NCI-H1694 (cell line): ENCODE data around the gene S100PBP.

Source experiments
- DNase-seq: peaks from one replicate; lab custom pipeline; 2025; lab: John Stamatoyannopoulos, UW

The S100PBP gene

DNA sequence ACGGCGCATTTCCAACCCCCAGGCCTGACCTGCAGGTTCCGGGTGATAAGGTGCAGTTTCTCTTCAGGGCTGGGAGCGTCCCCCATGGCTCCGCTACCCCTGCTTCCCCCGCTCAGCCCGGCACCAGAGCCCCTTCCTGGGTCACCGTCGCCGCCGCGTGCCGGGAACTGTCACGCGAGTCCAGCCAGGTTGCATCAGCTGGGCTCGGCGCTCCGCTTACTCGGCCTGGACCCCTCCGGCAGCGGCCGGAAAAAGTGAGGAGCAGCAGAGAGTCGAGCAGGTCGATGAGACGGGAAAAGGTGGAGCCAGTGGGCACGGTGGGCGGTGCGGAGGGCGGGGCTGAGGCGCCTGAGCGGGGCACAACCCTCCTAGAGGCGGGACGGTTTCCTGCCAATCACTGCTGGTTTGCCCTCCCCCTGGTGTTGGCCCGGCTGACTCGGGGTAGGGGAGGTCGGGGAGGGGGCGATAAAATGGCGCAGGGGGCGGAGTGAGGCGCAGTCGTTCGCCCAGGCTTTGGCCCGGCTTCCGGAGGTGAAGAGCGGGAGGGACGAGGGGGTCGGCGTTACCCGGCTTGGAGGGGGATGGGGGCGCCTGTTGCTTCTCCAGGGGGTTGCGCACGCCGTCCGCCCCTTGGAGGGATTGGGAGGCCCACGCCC, at the start of gene S100PBP, which contains the start of gene YARS1:
S100PBP (plus strand) TSS at position 495 of the 656 bp plus-strand sequence. CDS start 8,447 bp downstream, outside the sequence.
YARS1 (minus strand) TSS at position 200 of the 656 bp plus-strand sequence; CDS start at position 86, 114 bp downstream.
- peak; percentile 94 for DNase-seq

- DNase-seq: no peak
Observed at GRCh38 chr1:32768110-32768850, 49.2 kb upstream of the S100PBP start.

GRCh38 chr1:32769524-32770220, 47.8 kb upstream of the S100PBP start:
- DNase-seq: no peak

DNA sequence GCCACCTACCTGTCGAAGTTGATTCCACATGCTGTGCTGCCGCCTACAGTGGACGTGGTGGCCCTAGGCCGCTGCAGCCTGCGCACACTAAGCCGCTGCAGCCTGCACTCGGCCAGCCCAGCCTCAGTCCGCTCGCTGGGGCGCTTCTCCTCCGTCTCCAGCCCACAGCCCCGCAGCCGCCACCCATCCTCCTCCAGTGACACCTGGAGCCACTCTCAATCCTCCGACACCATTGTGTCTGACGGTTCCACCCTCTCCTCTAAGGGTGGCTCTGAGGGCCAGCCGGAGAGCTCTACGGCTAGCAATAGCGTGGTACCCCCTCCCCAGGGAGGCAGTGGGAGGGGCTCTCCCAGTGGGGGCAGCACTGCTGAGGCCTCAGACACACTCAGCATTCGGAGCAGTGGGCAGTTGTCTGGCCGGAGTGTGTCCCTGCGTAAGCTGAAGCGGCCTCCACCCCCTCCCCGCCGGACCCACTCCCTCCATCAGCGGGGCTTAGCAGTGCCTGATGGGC, 47.2 kb upstream of the S100PBP start:
- no peak for DNase-seq

DNA sequence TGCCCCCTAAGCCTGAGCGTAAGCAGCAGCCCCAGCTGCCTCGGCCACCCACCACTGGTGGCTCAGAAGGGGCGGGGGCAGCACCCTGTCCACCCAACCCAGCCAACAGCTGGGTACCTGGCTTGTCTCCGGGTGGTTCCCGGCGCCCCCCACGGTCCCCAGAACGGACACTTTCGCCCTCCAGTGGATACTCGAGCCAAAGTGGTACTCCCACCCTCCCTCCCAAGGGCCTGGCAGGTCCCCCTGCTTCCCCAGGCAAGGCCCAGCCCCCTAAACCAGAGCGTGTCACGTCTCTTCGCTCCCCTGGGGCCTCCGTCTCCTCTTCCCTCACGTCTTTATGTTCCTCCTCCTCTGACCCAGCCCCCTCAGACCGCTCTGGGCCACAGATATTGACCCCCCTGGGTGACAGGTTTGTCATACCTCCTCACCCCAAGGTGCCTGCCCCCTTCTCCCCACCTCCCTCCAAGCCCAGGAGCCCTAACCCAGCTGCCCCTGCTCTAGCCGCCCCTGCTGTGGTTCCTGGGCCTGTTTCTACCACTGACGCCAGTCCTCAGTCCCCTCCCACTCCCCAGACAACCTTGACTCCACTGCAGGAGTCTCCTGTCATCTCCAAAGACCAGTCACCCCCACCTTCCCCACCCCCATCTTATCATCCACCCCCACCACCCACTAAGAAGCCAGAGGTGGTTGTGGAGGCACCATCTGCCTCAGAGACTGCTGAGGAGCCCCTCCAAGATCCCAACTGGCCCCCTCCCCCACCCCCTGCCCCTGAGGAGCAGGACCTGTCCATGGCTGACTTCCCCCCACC, 46.5 kb upstream of the S100PBP start:
- no peak for DNase-seq

DNA sequence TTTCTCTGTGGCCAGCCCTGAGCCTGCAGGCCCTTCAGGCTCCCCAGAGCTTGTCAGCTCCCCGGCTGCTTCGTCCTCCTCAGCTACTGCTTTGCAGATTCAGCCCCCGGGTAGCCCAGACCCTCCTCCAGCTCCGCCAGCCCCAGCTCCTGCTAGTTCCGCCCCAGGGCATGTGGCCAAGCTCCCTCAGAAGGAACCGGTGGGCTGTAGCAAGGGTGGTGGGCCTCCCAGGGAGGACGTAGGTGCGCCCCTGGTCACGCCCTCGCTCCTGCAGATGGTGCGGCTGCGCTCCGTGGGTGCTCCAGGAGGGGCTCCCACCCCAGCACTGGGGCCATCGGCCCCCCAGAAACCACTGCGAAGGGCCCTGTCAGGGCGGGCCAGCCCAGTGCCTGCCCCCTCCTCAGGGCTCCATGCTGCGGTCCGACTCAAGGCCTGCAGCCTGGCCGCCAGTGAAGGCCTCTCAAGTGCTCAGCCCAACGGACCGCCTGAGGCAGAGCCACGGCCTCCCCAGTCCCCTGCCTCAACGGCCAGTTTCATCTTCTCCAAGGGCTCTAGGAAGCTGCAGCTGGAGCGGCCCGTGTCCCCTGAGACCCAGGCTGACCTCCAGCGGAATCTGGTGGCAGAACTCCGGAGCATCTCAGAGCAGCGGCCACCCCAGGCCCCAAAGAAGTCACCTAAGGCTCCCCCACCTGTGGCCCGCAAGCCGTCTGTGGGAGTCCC, 45.7 kb upstream of the S100PBP start:
- DNase-seq: no peak

DNA sequence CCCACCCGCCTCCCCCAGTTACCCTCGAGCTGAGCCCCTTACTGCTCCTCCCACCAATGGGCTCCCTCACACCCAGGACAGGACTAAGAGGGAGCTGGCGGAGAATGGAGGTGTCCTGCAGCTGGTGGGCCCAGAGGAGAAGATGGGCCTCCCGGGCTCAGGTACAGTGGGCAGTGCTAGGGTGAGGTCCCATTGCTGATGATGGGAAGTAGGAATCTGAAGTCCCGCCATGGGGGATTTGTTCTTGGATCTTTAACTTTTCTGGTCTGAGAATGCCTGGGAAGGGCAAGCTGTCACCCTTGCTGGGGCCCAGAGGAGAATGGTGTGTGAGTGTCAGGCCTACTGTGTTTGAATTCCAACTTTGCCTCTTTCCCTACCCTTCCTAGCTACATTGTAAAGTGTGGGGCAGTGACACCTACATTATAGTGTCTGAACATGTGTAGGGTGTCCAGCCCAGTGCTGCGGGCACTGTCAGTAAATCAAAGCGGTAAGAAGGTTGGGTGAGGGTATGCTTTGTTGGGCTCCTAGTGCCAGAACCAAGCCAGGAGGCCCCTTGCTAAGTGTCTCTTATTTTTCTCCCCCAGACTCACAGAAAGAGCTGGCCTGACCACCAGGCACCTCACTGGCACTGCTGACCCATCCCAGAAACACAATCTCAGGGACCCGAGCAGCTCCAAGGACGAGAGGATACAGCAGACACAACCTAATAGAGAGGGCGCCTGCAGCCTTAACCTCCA, 45.0 kb upstream of the S100PBP start:
- no peak for DNase-seq

DNA sequence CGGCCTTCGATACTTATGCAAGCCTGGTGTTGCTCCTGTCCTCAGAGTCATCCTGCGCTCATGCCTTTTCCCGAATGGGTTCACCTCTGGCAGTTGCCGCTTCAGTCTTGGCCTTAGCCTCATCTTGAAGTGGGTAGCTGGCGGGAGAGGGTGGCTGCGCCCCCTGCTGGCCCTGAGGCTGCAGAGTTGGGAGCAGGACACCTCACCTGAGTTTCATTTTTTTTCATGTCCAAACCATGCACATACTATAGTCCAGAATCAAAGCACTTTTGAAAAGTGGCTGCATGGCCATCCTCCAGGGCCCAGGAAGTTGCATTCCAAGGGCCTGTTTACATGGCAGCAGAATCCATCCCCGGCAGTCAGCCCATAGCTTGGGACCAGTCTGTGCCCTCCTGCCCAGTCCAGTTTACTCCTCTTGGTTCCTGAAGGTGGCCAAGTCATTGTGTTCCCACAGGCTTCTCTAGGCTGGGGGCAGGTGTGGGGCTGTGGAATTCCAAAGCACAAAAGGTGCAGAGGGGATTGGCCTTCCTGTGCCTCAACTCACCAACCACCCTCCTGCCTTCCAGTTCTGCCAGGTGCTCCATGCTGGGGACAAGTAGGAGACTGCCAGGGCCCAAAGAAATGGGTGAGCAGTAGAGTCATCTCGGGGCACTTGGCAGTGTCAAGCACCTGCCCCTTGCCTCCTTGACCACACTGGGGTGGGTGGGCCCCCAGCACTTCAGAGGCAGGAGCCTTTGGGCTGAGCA, 44.3 kb upstream of the S100PBP start:
- DNase-seq: peak; percentile 49

DNA sequence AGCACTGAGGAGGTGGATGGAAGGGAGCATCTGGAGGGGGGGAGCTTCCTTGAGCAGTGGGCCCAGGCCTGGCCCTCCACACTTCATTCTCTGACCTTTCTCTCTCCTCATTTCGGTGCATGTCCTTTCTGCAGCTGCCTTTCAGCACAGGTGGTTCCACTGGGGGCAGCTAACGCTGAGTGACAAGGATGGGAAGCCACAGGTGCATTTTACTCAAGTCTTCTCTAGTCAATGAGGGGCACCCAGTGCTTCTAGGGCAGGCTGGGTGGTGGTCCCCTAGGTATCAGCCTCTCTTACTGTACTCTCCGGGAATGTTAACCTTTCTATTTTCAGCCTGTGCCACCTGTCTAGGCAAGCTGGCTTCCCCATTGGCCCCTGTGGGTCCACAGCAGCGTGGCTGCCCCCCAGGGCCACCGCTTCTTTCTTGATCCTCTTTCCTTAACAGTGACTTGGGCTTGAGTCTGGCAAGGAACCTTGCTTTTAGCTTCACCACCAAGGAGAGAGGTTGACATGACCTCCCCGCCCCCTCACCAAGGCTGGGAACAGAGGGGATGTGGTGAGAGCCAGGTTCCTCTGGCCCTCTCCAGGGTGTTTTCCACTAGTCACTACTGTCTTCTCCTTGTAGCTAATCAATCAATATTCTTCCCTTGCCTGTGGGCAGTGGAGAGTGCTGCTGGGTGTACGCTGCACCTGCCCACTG, 43.5 kb upstream of the S100PBP start:
- DNase-seq: no peak

GRCh38 chr1:32774464-32774808, 43.0 kb upstream of the S100PBP start:
- no peak for DNase-seq

GRCh38 chr1:32774950-32775634, 42.4 kb upstream of the S100PBP start:
- no peak for DNase-seq

DNA sequence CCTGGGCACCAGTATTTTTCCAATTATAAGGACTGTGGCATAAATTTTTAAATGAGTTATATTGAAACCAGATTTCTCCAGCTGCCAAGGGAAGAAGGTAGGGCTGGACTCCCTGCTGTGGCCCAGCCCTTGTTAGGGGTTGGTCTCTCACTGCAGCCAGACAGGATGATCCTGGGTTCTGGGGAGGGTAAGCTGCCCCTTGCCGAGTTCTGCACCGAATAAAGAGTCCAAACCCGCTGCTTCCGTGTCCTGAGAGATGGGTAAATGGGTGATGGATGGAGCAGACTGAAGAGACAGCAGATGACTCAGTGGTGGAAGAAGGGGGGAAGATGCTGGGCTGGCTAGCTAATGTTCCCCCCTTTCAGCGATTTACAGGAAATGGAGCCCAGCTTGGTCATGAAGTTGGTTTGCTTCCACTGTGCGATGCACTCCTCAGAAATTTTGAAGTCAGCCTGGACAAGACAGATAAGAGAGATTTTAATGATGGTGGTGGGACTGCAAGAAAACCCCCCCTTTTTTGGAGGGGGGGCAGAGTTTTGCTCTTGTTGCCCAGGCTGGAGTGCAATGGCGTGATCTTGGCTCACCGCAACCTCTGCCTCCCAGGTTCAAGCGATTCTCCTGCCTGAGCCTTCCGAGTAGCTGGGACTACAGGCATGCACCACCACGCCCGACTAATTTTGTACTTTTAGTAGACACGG, 41.7 kb upstream of the S100PBP start:
- no peak for DNase-seq

GRCh38 chr1:32779242-32779641, 38.2 kb upstream of the S100PBP start:
- DNase-seq: no peak

DNA sequence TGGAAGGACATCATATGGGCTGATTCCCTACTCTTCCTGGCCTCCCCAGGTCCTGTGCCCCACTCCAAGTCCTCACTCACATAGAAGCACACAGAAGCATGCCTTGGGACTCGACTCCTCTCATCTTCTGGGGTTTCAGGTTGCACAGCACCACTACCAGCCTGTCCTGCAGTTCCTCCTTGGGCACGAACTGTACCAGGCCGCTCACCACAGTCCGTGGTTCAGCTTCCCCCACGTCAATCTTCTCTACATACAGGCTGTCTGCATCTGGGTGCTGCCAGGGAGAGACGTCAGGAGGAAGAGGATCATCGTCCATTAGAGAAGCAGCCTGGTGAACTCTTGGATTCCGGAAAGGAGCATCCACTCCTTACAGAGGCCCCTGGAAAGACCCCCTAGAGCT, 37.4 kb upstream of the S100PBP start:
- no peak for DNase-seq

DNA sequence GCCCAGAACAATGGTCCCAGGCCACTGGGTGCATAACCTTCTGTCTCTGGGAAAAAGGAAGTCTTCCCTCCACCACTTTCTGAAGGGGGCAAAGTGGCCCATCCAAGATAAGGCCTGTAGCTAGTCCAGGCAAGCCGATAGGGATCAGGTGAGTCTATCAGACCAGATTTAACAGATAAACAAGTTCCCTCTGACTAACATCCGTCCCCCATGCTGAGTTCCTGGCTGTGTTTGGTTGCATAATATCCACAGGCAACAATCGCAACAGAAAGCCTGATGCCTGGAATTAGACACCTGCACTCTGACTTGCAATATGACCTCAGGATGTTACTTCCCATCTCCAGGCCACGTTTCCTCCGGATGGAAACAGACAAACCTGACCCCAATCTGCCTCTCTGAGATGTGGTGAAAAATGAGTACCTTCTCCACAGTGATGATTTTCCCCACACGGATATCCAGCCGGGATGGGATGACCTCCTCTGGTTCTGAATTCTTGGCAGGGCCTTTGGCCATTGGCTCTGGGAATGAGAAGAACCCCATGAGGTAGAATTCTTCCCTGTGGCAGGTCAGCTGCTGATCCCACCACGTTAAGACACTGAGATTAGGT, 36.7 kb upstream of the S100PBP start:
- no peak for DNase-seq

DNA sequence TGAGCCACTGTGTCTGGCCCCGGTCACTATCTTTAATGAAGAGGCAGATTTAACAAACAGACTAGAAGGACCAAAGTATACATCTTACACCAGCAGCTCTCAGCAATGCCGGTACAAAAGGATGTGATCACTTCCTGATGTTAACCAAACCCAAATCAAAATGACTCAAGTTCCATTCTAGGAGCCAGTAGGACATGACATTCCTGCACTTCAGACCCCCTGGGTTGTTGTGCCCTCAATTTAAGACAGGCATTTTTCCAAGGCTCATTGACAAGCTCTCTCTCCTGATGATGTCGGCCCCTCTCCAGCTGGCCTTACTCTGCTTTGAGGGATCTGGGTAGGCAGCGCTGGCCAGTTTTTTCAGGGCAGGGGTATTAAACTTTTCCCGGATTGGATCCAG, 35.4 kb upstream of the S100PBP start:
- DNase-seq: no peak

- DNase-seq: no peak
Observed at GRCh38 chr1:32783851-32784250, 33.6 kb upstream of the S100PBP start.

GRCh38 chr1:32784817-32785216, 32.6 kb upstream of the S100PBP start:
- DNase-seq: no peak
